GM18498 (cell line): ENCODE data around the gene FCAMR.

ENCODE experiments used
- ATAC-seq: cut with Tn5 transposase; IDR thresholded peaks from one replicate; pipeline ENCODE4 v1.9.1; 2021; ENCODE audit warnings: mild to moderate bottlenecking, moderate library complexity; ENCODE audit not compliant: unreplicated experiment

The FCAMR gene

DNA sequence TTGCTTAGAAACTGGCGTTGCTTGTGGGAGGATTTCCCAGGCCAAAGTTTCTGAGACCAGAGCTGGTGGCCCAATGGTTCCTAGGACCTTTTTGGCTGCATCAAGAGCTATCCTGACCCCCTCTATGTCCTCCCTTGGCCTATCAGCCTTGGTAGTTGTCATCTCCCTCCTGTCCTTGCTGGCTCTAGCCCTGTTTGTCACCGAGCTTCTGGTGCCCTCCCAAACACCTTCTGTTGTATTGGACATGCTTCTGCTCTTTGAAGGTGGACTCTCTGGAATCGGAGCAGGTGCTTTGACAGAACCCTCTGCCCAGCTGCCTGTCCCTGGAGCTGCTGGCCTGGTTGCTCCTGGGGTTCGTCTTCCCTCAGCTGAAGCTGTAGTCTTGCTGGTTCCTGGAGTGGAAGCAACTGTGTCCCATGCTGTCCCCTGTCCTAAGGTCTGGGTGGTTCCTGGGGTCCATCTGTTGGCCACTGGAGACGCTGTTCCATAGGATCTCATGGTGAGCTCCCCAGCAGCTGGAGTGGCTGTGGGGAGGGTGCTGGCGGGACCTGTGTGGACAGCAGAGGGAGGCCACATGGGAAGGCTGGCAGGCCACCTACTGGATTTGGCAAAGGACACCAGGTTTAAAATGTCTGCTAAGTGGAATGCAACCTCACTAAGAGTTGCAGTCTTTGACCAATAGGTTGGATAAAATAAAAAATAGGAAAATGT, 9.4 kb downstream of the FCAMR start:
- no peak for ATAC-seq

DNA sequence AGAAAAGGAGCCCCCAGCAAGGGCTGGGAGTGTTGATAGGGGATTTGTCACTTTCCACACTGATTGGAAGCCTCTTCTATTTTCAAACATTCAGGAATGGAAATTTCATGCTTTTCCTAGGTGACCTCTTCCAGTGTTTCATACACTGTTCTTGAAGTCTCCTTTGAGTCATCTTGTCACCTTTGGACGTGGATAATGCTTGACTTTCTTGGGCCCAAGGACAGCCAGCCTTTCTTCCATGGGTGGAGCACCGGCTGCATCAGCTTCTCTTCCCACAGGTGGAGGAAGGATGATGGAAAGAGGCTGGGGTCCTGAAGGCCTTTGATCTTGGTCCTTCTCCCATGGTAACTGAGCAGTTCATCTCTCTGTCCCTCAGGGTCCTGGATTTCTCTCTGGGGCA, 12.1 kb downstream of the FCAMR start:
- ATAC-seq: no peak

DNA sequence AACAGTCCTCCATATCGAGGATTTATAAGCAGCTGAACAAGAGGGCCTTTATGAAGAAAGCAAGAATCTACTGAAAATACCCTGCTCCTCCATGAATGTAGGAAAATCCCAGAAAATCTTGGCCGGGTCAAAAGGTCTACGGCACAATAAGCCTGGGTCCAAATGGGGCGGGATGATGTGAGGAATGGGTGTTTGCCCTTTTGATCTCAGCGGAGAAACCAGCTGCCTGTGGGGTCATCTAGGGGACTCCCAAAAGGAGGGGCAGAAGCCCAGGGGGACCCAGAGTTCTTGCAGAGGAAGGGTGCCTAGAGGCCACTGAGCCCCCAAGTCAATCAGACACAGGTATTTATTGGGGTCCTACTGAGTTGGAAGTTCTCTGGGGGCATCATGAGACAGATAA, 12.6 kb downstream of the FCAMR start:
- no peak for ATAC-seq

GRCh38 chr1:206955476-206956451, 14.5 kb downstream of the FCAMR start:
- no peak for ATAC-seq

DNA sequence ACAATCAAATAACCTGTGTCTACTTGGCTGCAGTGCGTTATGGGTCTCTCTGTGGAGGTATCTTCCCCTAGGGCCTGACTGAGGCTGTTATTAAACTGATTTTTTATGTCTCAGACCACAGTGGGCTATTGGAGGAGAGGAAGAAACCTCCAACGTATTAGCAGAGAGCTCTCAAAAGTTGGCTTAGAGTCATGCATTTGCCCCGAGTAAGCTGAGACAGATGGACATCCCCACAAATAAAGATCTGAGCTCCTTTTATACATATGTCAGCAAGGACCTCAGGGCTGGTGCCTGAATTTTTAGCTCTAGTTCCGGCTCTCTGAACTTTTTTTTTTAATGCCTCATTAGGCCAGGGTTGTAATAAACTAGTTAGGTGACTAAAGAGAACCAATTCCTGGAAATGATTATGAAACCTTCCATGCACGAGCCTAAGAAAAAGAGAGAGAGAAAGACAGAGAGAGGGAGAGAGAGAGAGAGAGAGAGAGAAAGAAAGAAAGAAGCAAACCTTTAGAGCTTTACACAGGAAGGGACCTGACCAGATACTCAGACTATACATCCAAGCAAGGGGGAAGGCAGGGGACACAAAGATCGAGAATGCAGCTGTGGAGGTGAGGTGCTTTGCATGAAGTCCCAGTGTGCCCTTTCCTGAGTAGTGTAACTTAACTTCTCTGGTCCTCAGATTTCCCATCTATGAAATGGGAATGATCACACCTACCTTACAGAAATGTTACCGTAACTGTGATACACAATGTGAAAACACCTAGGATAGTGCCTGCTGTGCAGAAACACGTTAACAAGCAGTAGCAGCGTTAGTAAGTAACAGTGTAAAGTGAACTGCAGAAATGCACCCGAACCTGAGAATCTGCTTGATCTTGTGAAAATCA, 15.6 kb downstream of the FCAMR start:
- no peak for ATAC-seq

GRCh38 chr1:206953626-206954025, 16.6 kb downstream of the FCAMR start:
- no peak for ATAC-seq

DNA sequence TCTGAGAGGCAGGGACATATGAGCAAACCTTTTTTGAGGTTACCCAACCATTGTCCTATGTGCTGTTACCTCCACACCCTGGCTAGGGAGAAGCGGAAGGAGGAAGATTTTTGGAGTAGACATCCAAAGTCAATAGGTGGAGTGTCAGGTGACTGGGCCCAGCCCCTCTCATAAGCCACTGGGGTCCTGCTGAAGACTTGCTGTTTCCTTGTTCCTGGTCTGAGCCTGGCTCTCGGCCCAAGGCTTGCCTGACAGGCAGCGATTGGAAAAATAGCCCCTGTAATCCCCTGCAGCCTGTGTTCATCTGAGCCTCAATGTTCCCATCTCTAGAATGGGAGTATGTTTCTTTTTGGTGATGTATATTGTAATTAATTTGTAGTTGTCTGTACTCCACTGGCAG, 17.1 kb downstream of the FCAMR start:
- no peak for ATAC-seq

DNA sequence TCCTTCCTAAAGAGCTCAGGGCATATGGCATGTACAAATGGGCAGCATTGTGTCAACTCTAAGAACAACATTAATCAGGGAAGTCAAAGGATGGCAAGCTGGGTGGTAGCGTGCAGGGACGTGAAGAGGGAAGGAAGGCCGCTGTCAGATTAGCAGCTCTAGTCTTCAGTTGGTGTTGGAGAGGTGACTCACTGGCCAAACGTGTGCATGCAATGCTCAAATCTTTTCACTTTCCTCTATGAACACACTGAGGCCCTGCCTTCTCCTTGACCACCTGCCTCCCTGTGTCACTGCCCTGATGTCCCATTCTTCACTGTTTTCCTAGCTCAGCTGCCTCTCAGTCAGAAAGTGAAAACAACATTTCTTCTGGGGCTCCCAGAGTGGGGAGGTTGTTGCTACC, 18.1 kb downstream of the FCAMR start:
- ATAC-seq: no peak

DNA sequence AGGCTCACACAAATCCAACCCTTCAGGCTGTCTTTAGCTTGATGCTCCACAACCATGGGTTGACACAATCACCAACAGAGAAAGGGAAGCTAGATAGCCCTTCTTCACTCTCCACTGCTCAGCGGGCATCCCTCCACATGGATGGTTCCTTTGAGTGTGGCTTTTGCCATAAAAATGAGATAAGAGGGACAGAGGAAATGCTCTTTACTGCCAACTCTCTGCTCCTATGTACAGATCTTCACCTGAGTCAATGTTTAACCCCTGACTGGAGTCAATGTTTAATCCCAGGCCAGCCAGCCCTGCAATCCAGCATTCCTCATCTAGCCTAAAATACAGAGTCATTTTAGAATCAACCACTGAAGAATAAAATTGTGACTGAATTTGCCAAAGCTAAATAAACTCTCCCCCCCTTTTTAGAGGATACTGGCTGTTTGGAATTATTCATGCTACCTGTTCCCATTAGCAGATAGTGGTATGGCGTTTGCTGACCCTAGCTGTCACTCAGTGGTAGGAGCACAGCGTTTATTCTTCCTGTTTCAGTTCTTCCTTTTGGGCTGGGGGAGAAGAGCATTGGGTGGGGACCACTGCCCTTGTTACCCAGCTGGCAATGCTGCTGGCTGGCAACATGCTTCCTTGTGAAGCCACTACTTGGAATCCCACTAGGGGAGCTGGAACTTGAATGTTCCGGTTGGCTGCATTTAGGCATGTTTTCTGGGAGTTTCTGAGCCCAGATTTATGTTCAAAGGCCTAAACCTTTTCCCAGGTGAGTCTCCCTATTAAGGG, 18.8 kb downstream of the FCAMR start:
- ATAC-seq: no peak

DNA sequence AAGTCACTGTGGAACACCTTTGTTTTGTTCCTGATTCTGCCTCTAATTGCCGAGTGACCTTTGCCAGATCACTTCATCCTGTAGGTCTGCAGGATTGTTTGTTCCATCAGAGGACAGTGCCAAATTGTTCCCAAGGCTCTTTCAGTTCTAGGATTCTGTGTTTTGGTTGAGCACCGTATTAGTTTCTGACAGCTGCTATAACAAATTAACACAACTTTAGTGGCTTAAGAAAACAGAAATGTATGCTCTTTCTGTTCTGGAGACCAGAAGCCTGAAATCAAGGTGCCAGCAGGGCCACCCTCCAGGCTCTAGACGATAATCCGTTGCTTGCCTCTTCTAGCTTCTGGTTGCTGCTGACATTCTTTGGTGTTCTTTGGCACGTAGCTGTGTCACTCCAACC, 20.6 kb downstream of the FCAMR start:
- no peak for ATAC-seq

GRCh38 chr1:206949208-206949607, 21.1 kb downstream of the FCAMR start:
- ATAC-seq: no peak

GRCh38 chr1:206947255-206947654, 23.0 kb downstream of the FCAMR start:
- ATAC-seq: no peak

GRCh38 chr1:206946261-206946660, 24.0 kb downstream of the FCAMR start, which contains the start of gene PIGR:
Gene PIGR (minus strand): TSS chr1:206946466. CDS start chr1:206940531, 5,935 bp downstream.
- ATAC-seq: no peak

DNA sequence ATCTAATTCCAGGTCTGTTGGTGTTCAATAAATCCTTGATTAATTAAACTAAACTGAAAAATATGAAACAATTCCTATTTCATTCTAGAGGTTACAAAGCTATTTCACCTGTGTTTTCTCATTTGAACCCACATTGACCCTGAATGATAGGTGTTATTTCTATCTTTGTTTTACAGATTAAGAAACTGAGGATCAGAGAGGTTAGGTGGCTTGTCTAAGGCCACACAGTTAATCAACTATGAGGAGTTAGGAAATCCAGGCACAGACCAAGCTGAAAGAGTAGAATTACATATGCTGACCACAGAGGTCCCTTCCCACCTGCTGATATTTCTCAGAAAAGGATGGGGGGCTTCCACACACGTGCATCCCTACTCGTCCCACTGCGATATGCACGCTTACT, 24.5 kb downstream of the FCAMR start:
- no peak for ATAC-seq

DNA sequence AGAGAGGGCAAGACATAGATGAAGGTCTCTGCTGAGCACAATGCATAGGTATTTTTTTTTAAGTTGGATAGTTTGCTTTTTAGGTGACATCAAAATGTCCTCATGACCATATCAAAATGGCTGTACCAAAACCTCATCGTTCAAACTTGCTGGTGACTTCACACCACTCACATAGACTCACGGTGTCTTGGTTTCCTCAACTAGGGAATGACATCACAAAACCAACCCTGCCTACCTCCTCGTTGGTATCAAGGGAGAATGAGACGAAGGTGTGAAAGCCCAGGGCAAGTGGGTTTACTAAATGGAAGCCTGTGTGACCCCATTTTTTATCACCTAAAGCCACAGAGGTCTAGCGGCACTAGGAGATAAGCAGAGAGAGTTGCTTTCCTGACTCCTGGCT, 25.6 kb downstream of the FCAMR start:
- ATAC-seq: no peak

GRCh38 chr1:206941766-206942418, 28.4 kb downstream of the FCAMR start:
- no peak for ATAC-seq

- ATAC-seq: no peak
Measured at GRCh38 chr1:206940588-206940936, 29.7 kb downstream of the FCAMR start.

- no peak for ATAC-seq
Measured at GRCh38 chr1:206939841-206940587, 30.2 kb downstream of the FCAMR start.

DNA sequence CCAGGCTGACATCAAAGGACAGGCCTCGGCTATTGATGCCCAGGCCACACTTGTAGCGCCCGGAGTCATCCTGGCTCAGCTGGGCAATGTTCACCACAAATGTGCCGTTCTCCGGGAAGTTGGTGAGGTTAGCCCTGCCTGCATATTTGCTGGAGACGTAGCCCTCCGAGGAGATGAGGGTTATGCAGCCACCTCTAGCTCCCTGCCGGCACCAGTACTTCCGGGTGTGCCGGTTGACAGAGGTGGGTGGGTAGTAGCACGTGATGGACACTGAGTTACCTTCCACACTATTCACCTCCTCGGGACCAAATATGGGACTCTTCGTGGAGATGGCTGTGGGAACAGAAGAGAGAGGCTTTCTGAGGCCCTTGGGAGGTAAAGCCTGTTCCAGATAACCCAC, 31.1 kb downstream of the FCAMR start:
- no peak for ATAC-seq
